K562 (cell line): ENCODE measurements around the gene MAPT. TPM values are rescaled to one million over a fixed set of nuclear protein-coding genes. Genes with fewer than 3 reads are reported as not detected.

Source experiments
- ARID1B ChIP-seq: fragments of 450-650 bp; IDR thresholded peaks from 2 replicates; pipeline ENCODE4 v1.6.1; 2016; ENCODE audit warnings: antibody characterized with exemption, mild to moderate bottlenecking, inconsistent platforms
- ERF ChIP-seq: fragments of 450-650 bp; formaldehyde crosslinking; IDR thresholded peaks from 2 replicates; pipeline ENCODE4 v1.4.0; 2020; ENCODE audit warnings: mild to moderate bottlenecking, mixed read lengths
- ILF3 ChIP-seq: fragments of 450-650 bp; IDR thresholded peaks from 2 replicates; pipeline ENCODE4 v1.6.1; 2018; ENCODE audit warnings: antibody characterized with exemption, mild to moderate bottlenecking, moderate library complexity, borderline replicate concordance
- MBD2 ChIP-seq: sonication (generic); IDR thresholded peaks from 2 replicates; pipeline ENCODE4 v1.6.1; 2016; ENCODE audit warnings: low read depth, borderline replicate concordance
- MEF2A ChIP-seq: IDR thresholded peaks from 2 replicates; pipeline ENCODE4 v1.6.1; 2011; ENCODE audit warnings: low read depth, mild to moderate bottlenecking, low read length, moderate library complexity; ENCODE audit not compliant: control insufficient read depth
- SLC30A9 ChIP-seq: fragments of 250-450 bp; sonication (Bioruptor Pico); IDR thresholded peaks from 2 replicates; pipeline ENCODE4 v1.8.0; 2022; ENCODE audit warnings: mild to moderate bottlenecking, moderate library complexity
- SMARCA5 ChIP-seq: fragments of 450-650 bp; IDR thresholded peaks from 2 replicates; pipeline ENCODE4 v1.6.1; 2016
- SPI1 ChIP-seq: IDR thresholded peaks from 2 replicates; pipeline ENCODE4 v1.6.1; 2011; ENCODE audit warnings: low read depth, low read length, control low read depth, borderline replicate concordance
- TRIM28 ChIP-seq: fragments of 450-650 bp; IDR thresholded peaks from 2 replicates; pipeline ENCODE4 v1.6.1; 2017
- ZNF79 ChIP-seq: fragments of 250-450 bp; sonication (Bioruptor Pico); IDR thresholded peaks from 2 replicates; pipeline ENCODE4 v1.4.0; 2020; ENCODE audit warnings: low read depth, mild to moderate bottlenecking, moderate library complexity
- ZZZ3 ChIP-seq: fragments of 450-650 bp; IDR thresholded peaks from 2 replicates; pipeline ENCODE4 v1.6.1; 2016; ENCODE audit warnings: antibody characterized with exemption, mild to moderate bottlenecking, moderate library complexity
- polyA plus RNA-seq, 8 experiments: library from polyadenylated mRNA; depleted of rRNA in 4 of 8; stranded (reverse) in 5 of 8; unstranded in 3 of 8; fragments of >200 nt; fragmentation: Nextera tagmentation in 2 of 8; fragmentation: Illumina TruSeq in 1 of 8; extraction: Ambion mirVana in 2 of 8; extraction: Trizol in 1 of 8; gene quantifications; 2 replicates each; pipeline versions ENCODE4 v1.2.1 to v1.2.3, GENCODE V29; 2011 to 2014; ENCODE audit warnings: inconsistent platforms in 1 of 8, missing spikeins in 1 of 8
- total RNA-seq, 7 experiments: library from RNA; depleted of rRNA in 6 of 7; stranded (reverse); fragments of >200 nt in 6 of 7; fragmentation: Illumina TruSeq in 2 of 7; extraction: Trizol in 2 of 7; gene quantifications; 2 replicates each; pipeline versions ENCODE4 v1.2.1 to v1.2.3, GENCODE V29; 2011 to 2021; ENCODE audit warnings: low replicate concordance in 1 of 7
- TF ChIP-seq, protein P1 (sequence below): conservative IDR thresholded peaks from 2 replicates; pipeline ENCODE4 v1.6.1; 2011; ENCODE audit warnings: low read depth, mild to moderate bottlenecking, low read length; ENCODE audit not compliant: control insufficient read depth
- TF ChIP-seq, protein P2 (sequence below): sonication (generic); formaldehyde crosslinking; IDR thresholded peaks from 2 replicates; pipeline ENCODE4 v1.8.1; 2023; ENCODE audit warnings: mild to moderate bottlenecking, missing genetic modification reagents
- TF ChIP-seq, protein P3 (sequence below): fragments of 250-450 bp; sonication (Bioruptor Pico); IDR thresholded peaks from 2 replicates; pipeline ENCODE4 v1.5.1; 2021; ENCODE audit warnings: mild to moderate bottlenecking
- TF ChIP-seq, protein P4 (sequence below): sonication (generic); formaldehyde crosslinking; IDR thresholded peaks from 2 replicates; pipeline ENCODE4 v1.8.0; 2022; ENCODE audit warnings: mild to moderate bottlenecking, missing genetic modification reagents

Gene MAPT
- total and polyA plus RNA-seq, 9 of the 15 experiments (the other 6 are each of a cell fraction or from before 2014, with no cell fraction given): 0.04 to 1.1 (median 0.36) TPM

DNA sequence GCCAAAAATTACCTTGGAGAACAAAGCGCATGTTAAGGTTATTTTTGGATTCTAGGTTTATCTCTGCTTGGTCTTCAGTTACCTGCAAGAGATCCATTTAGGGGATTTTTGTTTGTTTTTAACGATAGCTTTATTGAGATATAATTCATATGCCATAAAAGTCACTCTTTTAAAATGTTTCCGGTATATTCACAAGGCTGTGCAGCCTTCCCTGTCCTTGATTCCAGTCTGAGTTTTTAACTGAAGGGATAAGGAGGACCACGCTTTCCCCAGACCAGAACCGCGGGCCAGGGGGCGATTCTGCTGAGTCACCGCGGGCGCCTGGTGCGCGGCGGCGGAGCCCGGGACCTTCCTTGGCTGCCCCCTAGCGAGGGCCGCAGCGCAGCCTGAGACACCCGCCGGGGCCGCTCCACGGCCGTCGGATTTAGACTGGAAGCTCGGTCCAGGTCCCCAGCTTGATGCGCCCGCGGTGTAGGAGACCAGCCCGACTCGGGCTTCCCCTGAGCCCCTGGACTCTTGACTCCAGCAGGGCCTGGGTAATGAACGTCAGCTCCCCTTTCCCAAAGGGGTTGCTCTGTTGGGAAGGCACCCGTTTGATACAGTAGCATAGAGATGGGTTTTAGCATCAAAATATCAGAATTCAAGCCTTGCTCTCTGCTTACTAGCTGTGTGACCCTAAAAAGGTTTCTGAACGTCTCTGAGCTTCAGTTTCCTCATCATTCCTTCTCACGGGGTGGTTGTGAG is 54.7 kb downstream of the MAPT start (continued):
- TF ChIP-seq, protein P1, sequence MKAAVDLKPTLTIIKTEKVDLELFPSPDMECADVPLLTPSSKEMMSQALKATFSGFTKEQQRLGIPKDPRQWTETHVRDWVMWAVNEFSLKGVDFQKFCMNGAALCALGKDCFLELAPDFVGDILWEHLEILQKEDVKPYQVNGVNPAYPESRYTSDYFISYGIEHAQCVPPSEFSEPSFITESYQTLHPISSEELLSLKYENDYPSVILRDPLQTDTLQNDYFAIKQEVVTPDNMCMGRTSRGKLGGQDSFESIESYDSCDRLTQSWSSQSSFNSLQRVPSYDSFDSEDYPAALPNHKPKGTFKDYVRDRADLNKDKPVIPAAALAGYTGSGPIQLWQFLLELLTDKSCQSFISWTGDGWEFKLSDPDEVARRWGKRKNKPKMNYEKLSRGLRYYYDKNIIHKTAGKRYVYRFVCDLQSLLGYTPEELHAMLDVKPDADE: no peak
- TF ChIP-seq, protein P2, sequence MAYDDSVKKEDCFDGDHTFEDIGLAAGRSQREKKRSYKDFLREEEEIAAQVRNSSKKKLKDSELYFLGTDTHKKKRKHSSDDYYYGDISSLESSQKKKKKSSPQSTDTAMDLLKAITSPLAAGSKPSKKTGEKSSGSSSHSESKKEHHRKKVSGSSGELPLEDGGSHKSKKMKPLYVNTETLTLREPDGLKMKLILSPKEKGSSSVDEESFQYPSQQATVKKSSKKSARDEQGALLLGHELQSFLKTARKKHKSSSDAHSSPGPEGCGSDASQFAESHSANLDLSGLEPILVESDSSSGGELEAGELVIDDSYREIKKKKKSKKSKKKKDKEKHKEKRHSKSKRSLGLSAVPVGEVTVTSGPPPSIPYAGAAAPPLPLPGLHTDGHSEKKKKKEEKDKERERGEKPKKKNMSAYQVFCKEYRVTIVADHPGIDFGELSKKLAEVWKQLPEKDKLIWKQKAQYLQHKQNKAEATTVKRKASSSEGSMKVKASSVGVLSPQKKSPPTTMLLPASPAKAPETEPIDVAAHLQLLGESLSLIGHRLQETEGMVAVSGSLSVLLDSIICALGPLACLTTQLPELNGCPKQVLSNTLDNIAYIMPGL (CRISPR knock-in tag): no peak
- TF ChIP-seq SPI1: no peak
- no peak for TF ChIP-seq TRIM28
- TF ChIP-seq ZZZ3: no peak
- no peak for TF ChIP-seq ILF3
- 0 out of 2 replicates have a peak, but pooled peaks have one; percentile 8 for TF ChIP-seq SMARCA5
- TF ChIP-seq ARID1B: peak; percentile 59
- no peak for TF ChIP-seq ZNF79 (CRISPR knock-in tag)
- TF ChIP-seq, protein P3, sequence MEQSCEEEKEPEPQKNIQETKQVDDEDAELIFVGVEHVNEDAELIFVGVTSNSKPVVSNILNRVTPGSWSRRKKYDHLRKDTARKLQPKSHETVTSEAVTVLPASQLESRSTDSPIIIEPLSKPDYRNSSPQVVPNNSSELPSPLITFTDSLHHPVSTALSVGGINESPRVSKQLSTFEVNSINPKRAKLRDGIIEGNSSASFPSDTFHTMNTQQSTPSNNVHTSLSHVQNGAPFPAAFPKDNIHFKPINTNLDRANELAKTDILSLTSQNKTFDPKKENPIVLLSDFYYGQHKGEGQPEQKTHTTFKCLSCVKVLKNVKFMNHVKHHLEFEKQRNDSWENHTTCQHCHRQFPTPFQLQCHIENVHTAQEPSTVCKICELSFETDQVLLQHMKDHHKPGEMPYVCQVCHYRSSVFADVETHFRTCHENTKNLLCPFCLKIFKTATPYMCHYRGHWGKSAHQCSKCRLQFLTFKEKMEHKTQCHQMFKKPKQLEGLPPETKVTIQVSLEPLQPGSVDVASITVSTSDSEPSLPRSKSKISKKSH (CRISPR knock-in tag): no peak
- TF ChIP-seq MEF2A: peak; percentile 38; the same call in 1 of the 2 replicates
- TF ChIP-seq MBD2: 0 out of 2 replicates have a peak, but pooled peaks have one; percentile 27
- TF ChIP-seq, protein P4, sequence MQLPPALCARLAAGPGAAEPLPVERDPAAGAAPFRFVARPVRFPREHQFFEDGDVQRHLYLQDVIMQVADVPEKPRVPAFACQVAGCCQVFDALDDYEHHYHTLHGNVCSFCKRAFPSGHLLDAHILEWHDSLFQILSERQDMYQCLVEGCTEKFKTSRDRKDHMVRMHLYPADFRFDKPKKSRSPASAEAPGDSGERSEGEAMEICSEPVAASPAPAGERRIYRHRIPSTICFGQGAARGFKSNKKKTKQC (CRISPR knock-in tag): no peak
- TF ChIP-seq SLC30A9: no peak
- TF ChIP-seq ERF (CRISPR knock-in tag): no peak
